HuH-7 (cell line): ENCODE measurements around the gene APCDD1L.
"Not testable (repeated sequence)": the region's sequence is repeated elsewhere in the genome, so short reads cannot be mapped to it uniquely, and the experiment has no call there.

Experiments
- DNase-seq: peaks from one replicate; pipeline ENCODE4 v3.0.0; 2011; ENCODE audit warnings: low spot score

The APCDD1L gene

DNA sequence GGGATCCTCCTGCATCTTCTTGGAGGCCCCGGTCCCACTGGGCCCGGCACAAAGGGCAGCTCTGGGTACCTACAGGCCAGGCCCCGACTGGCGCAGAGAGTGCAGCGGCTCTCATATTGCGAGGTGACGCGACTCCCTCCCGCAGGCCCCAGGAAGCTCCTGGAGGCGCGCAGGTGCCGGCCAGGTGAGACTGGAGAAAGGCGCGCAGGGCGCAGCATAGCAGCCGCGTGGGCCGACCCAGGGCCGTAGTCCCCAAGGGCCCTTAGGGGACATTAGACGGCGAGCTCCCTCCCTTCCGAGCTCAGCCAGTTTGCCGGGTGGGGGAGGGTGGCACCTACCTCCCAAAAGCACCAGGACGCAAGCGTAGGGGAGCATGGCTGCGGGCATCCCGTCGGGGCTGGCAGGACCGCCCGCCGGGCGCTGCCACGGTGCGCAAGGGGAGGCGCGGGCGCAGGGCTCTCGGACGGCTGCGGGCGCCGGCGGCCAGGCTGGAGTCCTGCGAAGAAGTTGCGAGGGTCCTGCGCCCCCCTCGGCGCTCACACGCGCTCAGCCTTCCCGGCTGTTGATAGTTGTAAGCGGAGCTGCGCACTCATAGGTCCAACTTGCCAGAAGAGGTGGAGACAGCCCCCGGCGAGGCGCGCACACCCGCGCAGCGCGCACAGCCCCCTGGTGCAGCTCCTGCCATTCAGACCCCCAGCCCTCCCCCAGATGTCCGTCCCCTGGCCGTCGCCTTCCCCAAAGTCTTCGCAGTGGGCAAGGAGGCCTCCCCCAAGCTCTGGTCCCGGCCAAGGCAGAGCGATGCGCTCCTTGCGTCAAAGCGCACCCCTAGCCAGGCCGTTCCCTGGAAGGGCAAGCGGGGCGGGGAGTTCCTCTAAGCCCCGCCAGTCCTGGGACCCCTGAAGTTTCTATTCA lies 622 bp downstream of the APCDD1L start:
- no peak for DNase-seq

DNA sequence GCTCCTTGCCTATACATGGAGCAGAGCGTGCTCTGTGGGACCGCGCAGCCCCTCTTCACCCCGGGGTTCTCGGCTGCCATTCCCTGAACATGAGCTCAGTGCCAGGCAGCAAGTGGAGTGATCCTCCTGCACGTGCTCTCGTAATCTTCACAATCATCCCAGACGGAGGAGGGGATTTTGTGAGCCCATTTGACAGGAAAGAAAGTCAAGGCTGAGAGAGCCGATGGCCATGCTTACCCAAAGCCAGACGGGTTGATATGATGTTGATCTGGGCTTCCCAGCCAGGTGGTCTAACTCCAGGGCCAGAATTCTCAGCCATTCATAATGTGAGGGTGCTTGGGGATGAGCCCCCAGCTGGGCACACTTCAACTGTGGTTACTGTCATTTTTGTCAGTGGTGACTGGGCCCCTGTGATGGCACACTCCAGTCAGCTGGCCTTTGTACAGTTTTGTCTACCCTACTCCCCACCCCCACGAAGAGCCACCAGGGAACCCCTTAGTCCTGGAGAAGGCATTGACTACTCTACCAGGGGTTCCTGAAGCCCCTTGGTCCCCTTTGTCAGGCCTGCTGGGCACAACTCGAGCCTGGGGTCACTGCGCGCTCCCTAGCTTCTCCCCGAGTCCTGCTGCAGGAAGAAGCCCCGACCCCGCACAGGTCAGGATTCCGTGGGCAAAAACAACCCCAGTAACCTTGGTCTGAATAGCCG lies 1.5 kb downstream of the APCDD1L start:
- no peak for DNase-seq

DNA sequence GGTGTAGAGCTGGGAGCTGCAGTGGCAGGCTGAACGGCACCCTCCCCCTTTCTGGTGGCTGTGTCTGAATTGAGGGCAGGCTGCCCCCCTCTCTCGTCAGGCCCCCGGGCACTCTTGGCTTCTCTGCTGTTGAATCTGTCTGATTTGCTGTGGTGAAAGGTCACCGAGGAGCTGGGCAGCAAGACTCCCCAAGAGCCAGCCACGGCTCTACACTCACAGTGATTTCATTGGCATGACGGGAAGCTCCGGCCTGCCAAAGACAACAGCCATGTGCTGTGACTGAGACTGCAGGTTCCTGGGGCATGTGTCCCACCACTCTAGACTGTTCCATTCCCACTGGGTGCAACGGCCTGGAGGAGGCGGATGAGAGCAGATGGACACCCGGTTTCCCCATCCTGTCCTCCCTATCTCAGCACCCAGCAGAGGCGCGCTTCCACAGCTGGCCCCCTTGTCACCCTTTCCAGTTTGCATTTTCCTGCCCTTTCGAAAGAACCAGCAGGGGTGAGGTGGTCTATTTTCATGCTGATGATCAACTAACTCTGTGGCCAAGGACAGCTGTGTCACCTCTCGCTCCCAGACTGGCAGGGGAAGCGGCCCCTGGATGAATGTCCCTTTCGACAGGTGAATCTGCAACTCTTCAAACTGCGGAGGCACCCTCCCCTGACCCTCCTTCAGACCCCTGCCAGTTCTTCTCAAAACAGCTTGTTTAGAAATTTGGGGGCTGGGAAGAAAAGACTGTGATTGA lies 2.2 kb downstream of the APCDD1L start:
- no peak for DNase-seq

DNA sequence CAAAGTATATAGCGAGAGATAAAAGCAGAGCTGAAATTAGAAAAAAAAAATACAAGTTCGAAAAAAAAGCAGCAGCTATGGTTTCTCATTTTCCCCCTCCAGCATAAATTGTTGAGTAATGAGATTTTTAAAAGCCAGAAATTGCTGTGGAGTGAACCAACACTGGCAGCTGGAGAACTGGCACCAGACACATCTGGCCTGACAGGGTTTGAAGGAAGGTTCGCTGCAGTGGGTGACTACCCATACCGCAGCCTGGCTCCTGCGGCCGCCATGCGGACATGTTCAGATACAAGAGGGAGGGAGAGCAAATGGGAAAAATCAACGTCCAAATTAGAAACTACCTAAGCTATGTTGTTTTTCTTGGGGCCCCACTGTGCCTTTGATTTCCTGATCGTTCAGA lies 3.3 kb downstream of the APCDD1L start:
- no peak for DNase-seq

DNA sequence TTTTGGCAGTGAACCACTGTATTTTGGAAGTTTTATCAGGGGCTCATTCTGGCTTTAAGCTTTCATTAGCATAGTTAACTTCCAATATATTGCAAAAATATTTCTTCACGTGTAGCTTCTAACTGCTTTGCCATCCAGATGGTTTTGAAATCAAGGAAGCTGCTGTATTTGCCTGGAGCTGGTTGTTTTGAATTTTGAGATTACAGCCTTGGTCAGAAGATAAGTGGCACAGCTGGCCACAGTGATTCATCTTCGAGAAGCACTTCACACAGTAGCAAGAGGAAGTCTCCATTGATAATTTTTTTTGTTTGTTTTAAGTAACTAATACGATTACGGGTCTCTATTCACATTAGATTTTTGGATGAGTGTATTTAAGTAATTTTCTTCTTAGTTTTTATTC lies 3.8 kb downstream of the APCDD1L start:
- no peak for DNase-seq

DNA sequence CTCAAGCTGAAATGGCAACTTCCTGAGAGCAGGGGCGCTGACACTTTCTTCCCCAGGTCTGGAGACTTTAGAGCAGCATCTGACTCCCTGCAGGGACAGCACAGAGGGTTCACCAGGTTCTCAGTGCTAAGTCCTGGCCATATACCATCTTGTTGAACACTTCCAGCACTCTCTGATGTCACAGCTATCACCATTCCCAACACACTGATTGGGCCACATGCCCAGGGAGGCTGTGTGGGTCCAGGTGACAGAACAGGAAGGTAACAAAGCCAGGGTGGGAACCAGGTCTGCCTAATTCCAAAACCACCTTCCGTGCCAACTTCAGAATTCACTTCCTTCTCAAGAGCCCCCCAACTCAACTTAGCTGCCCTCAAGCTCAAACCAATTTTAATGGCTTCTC lies 4.3 kb downstream of the APCDD1L start:
- no peak for DNase-seq

DNA sequence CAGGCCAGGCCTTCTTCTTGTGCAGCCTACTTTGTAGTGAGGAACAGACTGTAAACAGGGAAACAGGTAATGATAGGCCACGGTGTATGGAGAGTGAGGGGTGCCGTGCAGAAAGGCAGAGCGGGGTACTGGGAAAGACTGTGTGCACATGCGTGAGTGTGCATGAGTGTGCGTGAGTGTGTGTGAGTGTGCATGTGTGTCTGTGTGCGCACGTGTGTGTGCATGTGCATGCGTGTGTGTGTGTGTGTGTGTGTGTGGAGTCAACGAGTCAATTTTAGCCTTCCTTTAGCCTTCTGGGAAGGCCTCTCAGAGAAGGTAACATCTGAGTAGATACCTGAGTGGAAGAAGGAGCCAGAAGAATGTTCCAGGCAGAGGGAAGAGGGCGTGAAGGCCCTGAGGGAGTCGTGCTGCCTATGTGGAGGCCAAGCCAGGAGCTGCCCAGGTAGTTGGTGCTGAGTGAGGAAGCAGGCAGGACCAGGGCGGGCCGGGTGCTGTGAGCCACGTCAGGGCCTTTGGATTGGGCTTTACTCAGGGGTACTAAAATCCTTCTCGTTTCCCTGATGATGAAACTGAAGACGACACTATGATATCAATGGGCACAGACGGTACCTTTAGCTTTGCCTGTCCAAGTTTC lies 6.3 kb downstream of the APCDD1L start:
- no peak for DNase-seq

DNA sequence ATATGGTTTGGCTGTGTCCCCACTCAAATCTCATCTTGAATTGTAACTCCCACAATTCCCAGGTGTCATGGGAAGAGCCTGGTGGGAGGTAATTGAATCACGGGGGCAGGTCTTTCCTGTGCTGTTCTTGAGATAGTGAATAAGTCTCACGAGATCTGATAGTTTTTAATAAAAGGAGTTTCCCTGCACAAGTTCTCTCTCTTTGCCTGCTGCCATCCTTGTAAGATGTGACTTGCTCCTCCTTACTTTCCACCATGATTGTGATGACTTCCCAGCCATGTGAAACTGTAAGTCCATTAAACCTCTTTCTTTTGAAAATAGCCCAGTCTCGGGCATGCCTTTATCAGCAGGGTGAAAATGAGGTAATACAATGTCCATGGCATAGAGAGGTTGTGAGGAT lies 8.2 kb downstream of the APCDD1L start:
- not testable (repeated sequence) for DNase-seq

DNA sequence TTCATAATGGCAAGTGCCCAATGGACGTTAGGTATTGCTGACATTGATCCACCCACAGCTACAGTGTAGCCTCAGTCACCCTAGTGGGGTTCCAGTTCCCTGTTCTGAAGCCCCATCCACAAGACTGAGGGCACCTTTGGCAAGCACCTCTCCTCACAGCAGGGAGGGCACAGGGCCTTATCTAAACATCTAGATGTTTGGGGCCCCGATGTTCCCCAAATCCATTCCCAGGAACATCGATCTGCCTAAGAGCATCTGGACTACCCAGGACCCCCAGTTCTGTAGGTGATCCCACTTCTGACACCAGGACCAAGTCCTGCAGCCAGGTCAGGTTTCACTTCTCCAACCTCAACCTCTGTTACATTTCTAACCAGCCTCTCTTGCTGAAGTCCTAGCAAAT lies 10.6 kb downstream of the APCDD1L start:
- no peak for DNase-seq

DNA sequence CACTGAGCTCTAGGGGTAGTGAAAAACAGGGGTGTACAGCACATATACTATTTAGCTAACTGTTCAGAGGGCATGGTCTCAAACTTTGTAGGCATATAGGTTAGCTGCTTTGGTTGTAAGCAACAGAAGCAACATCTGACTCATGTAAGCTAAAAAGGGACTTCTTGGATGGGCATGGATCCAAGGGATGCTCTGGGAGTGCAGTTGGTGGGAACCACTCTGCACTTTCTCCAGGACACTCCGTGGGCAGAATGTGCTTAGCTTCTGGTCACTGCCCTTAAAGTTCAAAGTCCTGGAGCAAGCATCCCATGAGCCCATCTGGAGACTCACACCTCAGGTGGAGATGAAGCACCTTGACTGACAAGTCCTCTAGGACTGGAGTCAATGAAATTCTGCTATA lies 11.5 kb downstream of the APCDD1L start:
- no peak for DNase-seq

DNA sequence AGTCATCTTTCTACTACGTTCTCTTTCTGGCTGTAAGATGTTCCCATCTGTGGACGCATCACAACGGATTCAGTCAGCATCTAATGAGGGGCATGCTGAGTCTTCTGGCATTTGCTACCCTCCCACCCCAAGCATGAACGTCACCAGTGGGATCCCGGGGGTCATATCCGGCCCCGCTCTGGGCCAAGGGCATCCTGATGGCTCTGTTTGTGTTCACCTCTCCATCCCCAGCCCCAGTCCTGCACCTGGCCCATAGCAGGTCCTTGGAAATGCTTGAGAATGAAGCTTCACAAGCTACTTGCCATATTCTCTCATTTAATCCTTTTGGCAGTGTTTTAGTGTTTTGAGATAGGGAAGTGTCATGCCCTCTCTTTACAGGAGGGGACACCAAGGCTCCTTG lies 14.9 kb downstream of the APCDD1L start:
- DNase-seq: no peak

DNA sequence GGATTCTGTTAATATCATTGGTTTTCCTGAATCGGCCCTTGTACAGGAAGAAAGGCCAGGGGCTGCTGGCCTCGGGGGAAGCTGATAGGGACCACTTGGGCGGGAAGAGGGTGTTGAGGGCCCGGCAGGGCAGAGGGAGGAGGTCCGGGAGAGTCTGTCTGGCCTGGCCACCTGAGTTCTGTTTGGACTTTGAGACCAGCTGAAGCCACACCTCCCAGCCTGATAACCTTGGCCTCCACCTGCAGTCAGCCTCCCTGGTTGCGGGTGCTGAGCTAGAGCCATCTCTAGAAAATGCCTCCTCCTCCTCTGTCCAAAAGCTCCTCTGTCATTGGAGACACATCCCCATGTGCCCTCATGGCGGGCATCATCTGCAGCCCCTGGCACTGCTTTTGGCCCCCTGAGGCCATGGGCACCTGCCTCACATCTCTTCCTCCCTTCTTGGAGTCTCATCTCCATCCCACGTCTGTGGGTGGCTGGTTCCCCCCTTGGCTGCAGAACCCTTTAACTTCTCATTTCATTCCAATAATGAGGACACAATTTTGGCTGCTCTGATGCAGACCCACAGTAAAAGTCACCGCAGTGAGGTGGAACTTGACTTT lies 16.6 kb downstream of the APCDD1L start:
- DNase-seq: no peak

DNA sequence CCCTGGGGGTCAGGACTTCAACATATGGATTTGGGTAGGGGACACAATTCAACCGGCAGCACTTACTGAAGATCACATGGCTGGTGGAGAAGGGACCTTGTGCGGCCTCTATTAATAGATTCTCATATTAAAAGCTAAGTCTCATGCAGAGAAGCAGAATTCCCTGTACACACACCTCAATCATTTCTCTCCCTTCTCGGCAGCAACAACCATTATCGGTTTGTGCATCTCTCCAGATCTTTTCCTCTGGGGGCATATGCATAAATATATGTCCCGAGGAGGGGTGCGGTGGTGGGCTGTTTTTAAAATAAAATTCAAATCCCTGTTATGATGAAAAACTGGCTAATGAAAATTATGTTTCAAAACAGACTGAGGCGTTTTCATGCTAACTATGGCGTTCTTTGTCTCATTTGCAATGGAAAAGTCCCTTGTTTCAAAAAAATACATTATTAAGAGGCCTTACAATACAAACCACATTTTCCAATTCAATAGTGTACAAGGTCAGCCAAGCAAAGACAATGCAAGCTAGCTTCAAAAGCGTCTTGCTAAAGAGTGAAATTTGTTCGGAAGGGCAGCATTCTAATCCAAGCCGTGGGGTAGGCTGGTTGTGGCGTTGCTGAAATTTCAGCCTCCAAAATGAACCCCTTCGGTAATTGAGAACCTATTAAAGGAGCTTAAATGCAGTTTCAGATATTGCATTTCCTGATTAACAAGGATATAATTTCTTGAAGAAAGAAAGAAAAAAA lies 17.3 kb downstream of the APCDD1L start:
- DNase-seq: no peak

DNA sequence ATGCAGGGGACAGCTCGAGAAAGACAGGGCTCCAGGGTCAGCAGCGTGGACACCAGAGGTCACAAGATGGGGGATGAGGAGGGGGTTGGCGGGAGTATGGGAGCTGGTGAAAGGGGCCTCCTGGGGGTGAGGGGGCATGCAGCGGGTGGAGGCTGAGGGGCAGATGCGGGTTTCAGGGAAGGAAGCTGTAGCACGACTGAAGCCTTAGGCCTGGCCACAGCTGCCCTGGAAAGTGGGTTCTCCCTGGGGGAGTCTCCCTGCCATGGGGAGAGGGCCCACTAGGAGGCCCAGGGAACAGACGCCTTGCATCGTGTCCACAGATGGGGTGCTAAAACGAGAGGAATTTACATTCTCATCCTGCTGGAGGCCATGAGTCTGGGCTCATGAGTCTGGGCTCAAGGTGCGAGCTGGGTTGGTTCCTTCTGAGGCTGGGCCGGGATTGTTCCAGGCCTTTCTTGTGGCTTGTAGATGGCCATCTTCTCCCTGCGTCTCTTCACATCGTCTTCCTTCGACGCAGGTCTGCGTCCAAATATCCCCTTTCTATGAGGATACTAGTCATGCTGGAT lies 18.0 kb downstream of the APCDD1L start:
- no peak for DNase-seq

DNA sequence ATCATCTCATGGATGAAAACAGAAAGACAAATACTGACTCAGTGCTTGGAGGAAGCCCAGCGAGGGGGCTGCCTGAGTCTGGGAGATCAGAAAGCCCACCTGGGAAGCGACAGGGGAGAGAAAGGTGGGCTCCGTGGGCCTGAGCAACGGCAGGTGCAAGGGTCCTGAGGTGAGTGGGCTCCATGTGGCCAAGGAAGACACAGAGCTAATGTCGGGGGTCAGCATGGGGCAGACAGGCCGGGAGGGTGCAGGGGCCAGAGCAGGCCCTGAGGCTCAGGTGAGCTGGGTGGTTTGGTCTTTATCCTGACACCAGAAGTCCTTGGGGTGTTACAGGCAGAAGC lies 18.8 kb downstream of the APCDD1L start:
- DNase-seq: no peak

DNA sequence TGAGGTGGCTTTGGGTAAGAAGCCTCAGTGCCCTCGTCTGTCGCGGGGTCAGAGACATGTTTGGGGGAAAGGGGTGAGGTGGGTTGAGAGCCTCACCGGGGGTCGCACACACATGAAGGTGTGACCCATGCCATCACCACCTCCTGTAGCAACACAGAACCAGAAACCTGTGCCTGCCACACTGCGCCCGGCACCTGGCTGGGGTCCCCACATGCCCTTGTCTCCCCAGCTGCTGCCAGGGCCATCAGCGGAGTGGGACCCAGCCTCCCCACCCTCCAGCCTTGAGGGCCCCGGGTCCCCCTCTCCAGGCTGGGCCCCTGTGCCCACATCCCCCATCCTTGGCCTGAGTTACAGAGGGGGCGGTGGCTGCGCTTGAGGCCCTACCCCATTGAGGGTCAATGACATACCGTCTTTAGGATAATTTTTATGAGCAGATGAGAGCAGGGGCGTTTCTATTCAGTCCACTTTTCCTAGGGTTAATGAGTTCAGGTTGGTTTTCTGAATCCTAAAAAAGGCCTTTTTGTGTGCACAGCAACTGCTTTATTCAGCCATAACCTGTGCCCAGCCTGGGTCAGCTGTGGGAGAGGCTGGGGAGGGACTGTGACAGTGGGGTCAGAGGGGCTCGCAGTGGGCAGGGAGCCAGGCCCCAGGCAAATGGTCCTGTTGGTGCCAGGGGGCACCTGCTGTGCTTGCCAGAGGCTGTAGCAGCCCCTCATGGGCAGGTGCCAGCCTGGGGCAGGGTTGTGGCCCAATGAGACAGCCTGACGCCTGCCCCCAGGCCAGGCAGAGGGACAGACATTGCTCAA lies 19.4 kb downstream of the APCDD1L start:
- no peak for DNase-seq

DNA sequence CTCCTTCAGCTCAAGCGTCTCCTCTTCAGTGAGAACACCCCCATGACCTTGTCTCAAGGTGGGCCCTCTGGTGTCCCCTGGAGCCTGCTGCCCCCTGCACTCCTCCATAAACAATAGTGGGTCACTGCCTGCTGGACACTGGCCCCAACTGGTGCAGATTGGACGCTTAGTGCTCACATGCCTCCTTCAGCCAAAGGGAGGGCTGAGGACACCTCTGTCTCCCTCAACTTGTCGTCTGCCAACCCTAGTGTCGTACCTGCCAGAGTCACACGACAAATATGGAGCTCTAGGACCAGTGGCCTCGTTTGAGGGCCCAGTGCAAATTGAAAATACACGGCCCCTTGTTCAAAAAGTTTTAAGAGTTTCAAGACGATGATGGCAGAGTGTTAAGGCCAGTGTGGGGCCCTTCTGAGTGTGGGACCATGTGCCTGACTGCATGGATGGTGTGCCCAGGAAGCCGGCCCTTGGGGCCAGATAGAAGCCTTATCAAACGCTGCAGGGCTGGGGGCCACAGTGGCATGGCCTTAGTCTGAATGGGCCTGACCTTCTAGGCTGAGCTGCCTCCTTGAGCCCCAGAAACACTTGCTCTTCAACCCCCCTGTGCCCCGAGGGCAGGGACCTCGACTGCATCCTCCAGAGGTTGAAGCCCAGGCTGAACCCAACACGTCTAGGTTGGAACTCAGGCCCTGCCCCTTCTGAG lies 20.1 kb downstream of the APCDD1L start:
- no peak for DNase-seq

DNA sequence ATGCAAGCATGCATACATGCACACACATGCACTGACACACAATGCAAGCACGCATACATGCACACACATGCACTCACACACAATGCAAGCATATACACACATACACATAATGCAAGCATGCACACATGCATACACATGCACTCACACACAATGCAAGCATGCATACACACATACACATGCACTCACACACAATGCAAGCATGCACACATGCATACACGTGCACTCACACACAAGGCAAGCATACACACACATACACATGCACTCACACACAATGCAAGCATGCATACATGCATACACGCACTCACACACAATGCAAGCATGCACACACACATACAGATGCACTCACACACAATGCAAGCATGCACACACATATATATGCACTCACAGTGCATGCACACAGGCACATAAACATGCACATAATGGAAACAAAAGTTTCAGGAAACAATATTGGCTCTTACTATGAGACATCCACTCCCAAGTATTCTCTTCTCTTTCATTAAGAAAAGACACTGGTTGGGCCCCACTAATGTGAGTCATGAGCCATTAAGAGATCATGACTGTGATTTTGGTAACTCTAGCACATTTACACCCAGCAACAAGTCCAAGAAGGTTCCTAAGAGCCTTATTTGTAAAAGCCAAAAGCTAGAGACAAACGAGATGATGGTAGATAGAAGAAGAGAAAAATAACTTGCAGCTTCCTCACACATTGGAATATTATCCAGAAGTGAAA lies 22.2 kb downstream of the APCDD1L start:
- no peak for DNase-seq
